Measurements from ENCODE around the gene MPP2. TPM values are rescaled to one million over a fixed set of nuclear protein-coding genes. Genes with fewer than 3 reads are reported as not detected.
A peak's percentile ranks its signal among the peaks of the same experiment; 100 is the strongest.

Gene MPP2
- total and polyA plus RNA-seq, 2 donors (not counting 3 experiments of a cell fraction or from before 2014, with no cell fraction given), result 1.4 to 1.6 TPM

- peak within 1 kb of the TSS; percentile 43 for H2AFZ ChIP-seq (ENCODE audit: low read depth, low read length)
- TF ChIP-seq POLR2A (IDR thresholded peaks at IDR 0.05; ENCODE audit: low read depth, low read length) (peak; percentile 69), POLR2AphosphoS5 (IDR thresholded peaks at IDR 0.05; ENCODE audit: insufficient read depth, low read depth, low read length) (peak; percentile 58), FOS (IDR thresholded peaks at IDR 0.05; ENCODE audit: borderline replicate concordance, insufficient read depth, low read length) (no peak)
- H3K4me3 ChIP-seq (replicated peaks in 1 of 3; ENCODE audit: insufficient read depth in 1 of 3, low read depth in 1 of 3, low read length in 3 of 3), result peak within 1 kb of the TSS; percentile 33 to 85 (median 47)
- no peaks in the 10 kb centered on the region for H4K20me1 ChIP-seq (replicated peaks; ENCODE audit: control insufficient read depth, extremely low read depth, insufficient read depth, low read length)
- H3K9ac ChIP-seq (replicated peaks; ENCODE audit: extremely low read depth, insufficient read depth, low read length), result peak within 1 kb of the TSS; percentile 46
- H3K27me3 ChIP-seq (ENCODE audit: control insufficient read depth in 2 of 2, insufficient read depth in 2 of 2, low read length in 2 of 2), result no peaks in the 10 kb centered on the region
- intact Hi-C loops (cut with micrococcal nuclease), result loop anchor here (2.0 kb wide), 1 partner anchor 54 kb away; the partner anchor contains the start of gene DUSP3
- no peaks in the 10 kb centered on the region for H3K79me2 ChIP-seq (ENCODE audit: control insufficient read depth, insufficient read depth, low read length)
- H3K27ac ChIP-seq (ENCODE audit: insufficient read depth, low read depth, low read length), result no peak within 1 kb of the TSS
- peak within 1 kb of the TSS; percentile 69 for H3K4me2 ChIP-seq (ENCODE audit: insufficient read depth, low read length)
- no peaks in the 10 kb centered on the region for H3K9me3 ChIP-seq (replicated peaks; ENCODE audit: control insufficient read depth, insufficient read depth, low read length)
- H3K36me3 ChIP-seq (ENCODE audit: control insufficient read depth in 2 of 2, extremely low read depth in 1 of 2, insufficient read depth in 2 of 2, low read length in 2 of 2), result no peaks in the 10 kb centered on the region
- ChIA-PET CTCF (interaction anchor here (5.8 kb wide), 1 partner anchor 13 kb away, joined by 28 read pairs; the partner anchor contains the start of gene CD300LG), POLR2A (no interaction called here)
- dilution Hi-C loops (cut with MboI; ENCODE audit: extremely low pct_ligation_motif_present, low sequenced_read_pairs), result no loop called here
- FAIRE-seq (no peak), DNase-seq (ENCODE audit: low read depth, low spot score) (peak; percentile 66)
- H3K4me1 ChIP-seq (ENCODE audit: control insufficient read depth, extremely low read depth, insufficient read depth, low read length), result peaks cover 2% of the 10 kb centered on the region
- H3K9me1 ChIP-seq (replicated peaks; ENCODE audit: control insufficient read depth, extremely low read depth, insufficient read depth, low read length), result no peaks in the 10 kb centered on the region
- no TSS peak for BruUV-seq (replicated peaks)
Measured at GRCh38 chr17:43832976-43833829, 74.1 kb downstream of the MPP2 start, which contains the start of gene MPP3. Gene MPP3 (minus strand): TSS chr17:43833146. CDS start chr17:43831906, 1,240 bp downstream.

GRCh38 chr17:43832168-43832975 lies 75.0 kb downstream of the MPP2 start:
- H3K9me1 ChIP-seq (replicated peaks; ENCODE audit: control insufficient read depth, extremely low read depth, insufficient read depth, low read length), result no peaks in the 10 kb centered on the region
- H3K27me3 ChIP-seq (ENCODE audit: control insufficient read depth in 2 of 2, insufficient read depth in 2 of 2, low read length in 2 of 2), result no peaks in the 10 kb centered on the region
- DNase-seq (ENCODE audit: low read depth, low spot score), result peak; percentile 48
- H3K36me3 ChIP-seq (ENCODE audit: control insufficient read depth in 2 of 2, extremely low read depth in 1 of 2, insufficient read depth in 2 of 2, low read length in 2 of 2), result peaks cover 0 to 2% of the 10 kb centered on the region in 2 experiments
- H3K4me3 ChIP-seq (replicated peaks in 1 of 3; ENCODE audit: insufficient read depth in 1 of 3, low read depth in 1 of 3, low read length in 3 of 3), result peak overlapping the region; percentile 33 to 85 (median 47)
- peak overlapping the region; percentile 47 for H3K4me2 ChIP-seq (ENCODE audit: insufficient read depth, low read length)
- no peaks in the 10 kb centered on the region for H3K9me3 ChIP-seq (replicated peaks; ENCODE audit: control insufficient read depth, insufficient read depth, low read length)
- intact Hi-C loops (cut with micrococcal nuclease), result loop anchor here (2.0 kb wide), 1 partner anchor 54 kb away; the partner anchor contains the start of gene DUSP3
- dilution Hi-C loops (cut with MboI; ENCODE audit: extremely low pct_ligation_motif_present, low sequenced_read_pairs), result no loop called here
- H3K9ac ChIP-seq (replicated peaks; ENCODE audit: extremely low read depth, insufficient read depth, low read length), result peak overlapping the region; percentile 46
- peak; percentile 48 for FAIRE-seq
- peak overlapping the region; percentile 43 for H2AFZ ChIP-seq (ENCODE audit: low read depth, low read length)
- no TSS peak for BruUV-seq (replicated peaks)
- peaks cover 2% of the 10 kb centered on the region for H3K4me1 ChIP-seq (ENCODE audit: control insufficient read depth, extremely low read depth, insufficient read depth, low read length)
- ChIA-PET CTCF (interaction anchor here (5.8 kb wide), 1 partner anchor 14 kb away, joined by 28 read pairs; the partner anchor contains the start of gene CD300LG), POLR2A (no interaction called here)
- H3K27ac ChIP-seq (ENCODE audit: insufficient read depth, low read depth, low read length), result no peak overlapping the region
- H4K20me1 ChIP-seq (replicated peaks; ENCODE audit: control insufficient read depth, extremely low read depth, insufficient read depth, low read length), result no peaks in the 10 kb centered on the region
- peak; percentile 26 for TF ChIP-seq FOS (IDR thresholded peaks at IDR 0.05; ENCODE audit: borderline replicate concordance, insufficient read depth, low read length)
- no peak for TF ChIP-seq EZH2 (IDR thresholded peaks at IDR 0.05; ENCODE audit: borderline replicate concordance, low read depth, low read length, severe bottlenecking)
- TF ChIP-seq MAX (IDR thresholded peaks at IDR 0.05; ENCODE audit: insufficient read depth, insufficient read length), result no peak
- TF ChIP-seq POLR2AphosphoS5 (IDR thresholded peaks at IDR 0.05; ENCODE audit: insufficient read depth, low read depth, low read length), result no peak
- H3K79me2 ChIP-seq (ENCODE audit: control insufficient read depth, insufficient read depth, low read length), result no peaks in the 10 kb centered on the region
